Skin of body (tissue), 2 donors: ENCODE results near the gene ZBED1. TPM values are rescaled to one million over a fixed set of nuclear protein-coding genes. Genes with fewer than 3 reads are reported as not detected.
"Not testable (repeated sequence)": the region's sequence is repeated elsewhere in the genome, so short reads cannot be mapped to it uniquely, and the experiment has no call there.

ENCODE experiments used
- DNase-seq: peaks from one replicate; lab custom pipeline; 2025; lab: John Stamatoyannopoulos, UW
- total RNA-seq: library from RNA; depleted of rRNA; stranded (reverse); fragments of >200 nt; gene quantifications from one replicate; pipeline ENCODE4 v1.2.3, GENCODE V29; 2014

The ZBED1 gene
- total RNA-seq, 1 donor from 2014 or later = 25.1 TPM

DNA sequence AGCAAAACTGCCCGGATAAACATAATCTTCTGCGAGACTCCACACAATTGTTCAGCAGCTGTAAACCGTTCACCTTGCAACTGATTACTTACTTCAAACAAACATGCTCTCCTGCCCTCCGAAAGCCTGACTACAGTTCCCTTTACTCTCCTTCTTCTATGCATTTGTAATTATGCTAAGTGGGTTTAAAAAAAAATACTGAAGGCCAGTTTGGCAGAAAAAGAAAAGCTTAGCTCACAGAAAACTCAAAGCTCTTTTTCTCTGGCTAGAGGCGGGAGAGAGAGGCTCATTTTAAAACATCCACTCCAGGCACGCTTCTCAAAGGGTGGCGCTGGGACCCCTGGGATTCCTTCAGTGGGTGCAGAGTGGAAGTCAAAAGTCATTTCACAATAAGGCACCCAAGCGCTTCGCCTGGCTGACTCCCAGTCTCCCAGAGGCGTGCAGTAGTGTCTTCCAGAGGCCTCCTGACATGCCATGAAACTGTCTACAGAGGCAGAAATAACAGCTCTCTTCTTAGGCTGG is 1.9 kb downstream of the ZBED1 start:
- no peak for DNase-seq

- DNase-seq = no peak
These were observed 2.6 kb downstream of the ZBED1 start for GRCh38 chrX:2497961-2498780.

DNA sequence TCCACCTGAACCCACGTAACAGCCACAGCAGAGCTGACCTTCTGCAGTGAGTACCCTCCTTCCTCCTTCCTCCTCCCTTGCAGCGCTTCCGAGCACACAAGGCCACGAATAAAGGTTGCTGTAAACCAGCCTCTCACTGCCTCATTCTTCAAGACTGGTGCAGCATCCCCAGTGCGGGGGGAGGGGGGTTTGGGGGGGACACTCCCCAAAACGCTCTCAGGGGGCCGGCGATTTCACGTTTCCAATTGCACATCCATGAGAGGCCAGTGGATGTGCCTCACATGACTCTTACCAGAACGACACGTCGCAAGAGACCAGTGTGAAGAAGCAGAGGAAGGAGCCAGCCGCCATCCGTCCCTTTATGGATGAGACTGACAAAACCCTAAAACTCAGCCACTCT is 5.2 kb downstream of the ZBED1 start:
- no peak for DNase-seq

DNA sequence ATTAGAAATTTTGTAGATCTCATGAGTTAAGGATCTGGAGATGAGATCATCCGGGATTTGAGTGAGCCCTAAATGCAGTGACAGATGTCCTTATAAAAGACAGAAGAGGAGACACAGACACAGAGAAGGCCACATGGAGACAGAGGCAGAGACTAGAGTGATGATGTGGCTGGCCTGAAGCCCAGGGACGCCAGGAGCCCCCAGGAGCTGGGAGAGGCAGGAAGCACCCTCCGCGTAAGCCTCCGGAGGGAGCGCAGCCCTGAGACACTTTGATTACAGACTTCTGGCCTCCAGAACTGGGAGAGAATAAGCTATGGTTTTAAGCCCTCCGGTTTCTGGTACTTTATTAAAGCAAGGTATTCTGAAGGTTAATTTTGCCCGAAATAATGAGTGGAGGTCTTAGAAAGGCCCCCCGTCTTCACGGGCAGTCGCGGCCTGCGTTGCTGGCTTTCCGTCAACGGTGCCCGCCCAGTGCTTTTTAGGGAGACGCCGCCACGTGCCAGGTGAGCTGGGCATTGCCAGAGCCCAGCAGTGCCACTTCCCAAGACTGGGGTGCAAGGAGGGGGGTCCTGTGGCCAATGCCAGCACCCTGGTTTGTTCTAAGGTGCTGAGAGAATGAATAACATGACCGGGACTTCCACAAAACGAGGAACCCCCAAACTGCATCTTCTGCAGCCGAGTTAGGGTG is 8.1 kb downstream of the ZBED1 start:
- no peak for DNase-seq

GRCh38 chrX:2490634-2491033 is 10.1 kb downstream of the ZBED1 start:
- DNase-seq = no peak

DNA sequence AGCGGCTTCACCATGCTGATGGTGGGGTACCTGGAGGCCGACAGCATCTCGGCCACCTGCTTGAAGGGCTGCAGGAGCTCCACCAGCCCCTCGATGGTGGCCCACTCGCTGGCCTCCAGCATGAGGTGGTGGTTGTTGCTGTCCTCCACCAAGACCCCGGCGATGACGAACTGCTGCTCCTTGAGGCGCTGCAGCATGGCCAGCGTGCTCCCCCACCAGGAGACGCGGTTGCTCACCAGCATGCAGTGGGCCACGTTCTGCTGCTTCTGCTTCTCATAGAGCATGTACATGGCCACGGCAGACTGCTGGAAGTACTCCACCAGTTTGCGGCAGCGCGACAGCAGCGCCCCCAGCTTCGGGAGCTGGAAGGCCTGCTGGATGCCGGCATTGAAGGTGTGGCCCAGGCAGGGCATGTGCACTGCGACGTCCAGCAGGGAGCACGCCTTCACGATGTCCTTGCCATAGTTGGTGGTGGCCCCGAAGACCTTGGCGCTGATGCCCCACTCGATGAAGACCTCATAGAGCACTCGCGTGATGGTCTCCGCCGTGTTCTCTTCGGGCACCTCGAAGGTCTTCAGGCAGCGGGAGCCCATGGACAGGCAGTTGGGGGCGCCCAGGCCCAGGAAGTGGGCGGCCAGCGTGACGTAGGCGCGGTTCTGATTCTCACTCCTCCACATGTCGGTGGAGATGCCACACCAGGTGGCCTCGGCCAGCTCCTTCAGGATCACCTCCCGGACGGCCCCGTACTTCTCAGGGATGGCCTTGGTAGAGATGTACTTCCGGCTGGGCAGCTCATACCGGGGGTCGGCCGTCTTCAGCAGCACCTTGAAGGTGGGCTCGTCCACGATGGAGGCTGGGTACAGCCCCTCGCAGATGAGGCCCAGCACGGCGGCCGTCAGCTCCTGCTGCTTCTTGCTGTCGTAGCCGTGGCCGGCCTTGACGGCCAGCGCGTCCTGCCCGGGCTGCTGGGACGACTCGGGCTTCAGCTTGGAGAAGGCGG is 11.0 kb downstream of the ZBED1 start:
- no peak for DNase-seq

GRCh38 chrX:2488621-2489285 is 12.0 kb downstream of the ZBED1 start:
- no peak for DNase-seq

DNA sequence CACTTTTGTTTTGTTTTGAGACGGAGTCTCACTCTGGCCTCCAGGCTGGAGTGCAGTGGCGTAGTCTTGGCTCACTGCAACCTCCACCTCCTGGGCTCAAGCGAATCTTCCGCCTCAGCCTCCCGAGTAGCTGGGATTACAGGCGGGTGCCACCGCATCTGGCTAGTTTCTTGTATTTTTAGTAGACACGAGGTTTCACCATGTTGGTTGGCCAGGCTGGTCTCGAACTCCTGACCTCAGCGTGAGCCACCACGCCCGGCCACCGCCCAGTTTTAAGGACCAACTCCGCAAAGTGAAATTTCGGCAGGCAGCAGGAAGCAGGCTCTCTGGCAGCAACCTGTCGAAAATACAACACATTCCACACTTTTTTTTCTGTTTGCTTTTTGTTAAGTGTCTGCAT is 13.4 kb downstream of the ZBED1 start:
- DNase-seq = no peak

DNA sequence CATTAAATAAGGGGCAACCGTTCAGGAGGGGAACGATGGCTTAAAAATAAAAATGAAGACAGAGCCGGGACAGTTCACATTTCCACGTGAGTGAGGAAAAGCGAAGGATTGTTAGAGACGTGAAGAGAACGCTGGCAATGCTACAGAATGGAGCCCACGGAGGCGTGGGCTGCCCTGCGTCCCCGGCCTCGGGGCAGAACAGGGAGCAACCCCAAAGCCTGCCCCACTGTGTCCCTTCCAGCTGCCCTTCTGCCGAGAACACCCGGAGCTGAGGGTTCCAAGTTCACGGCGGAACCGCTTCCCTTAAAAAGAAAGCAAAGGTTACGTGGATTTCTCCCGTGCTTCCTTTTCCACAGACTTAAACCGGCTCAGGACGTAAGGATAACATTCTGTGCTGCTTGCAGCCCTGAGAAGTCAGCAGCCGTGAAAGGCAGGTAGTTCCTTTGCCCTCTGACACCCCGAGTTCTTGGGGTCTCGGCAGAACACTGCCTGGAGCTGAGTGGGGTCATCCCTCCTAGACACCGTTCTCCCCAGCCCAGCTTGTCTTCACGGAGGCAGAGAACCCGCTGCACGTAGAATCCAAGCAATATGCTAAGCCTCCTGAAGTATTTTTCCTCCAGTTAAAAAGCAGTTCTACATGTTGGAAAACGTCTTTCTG is 14.2 kb downstream of the ZBED1 start:
- DNase-seq = no peak

DNA sequence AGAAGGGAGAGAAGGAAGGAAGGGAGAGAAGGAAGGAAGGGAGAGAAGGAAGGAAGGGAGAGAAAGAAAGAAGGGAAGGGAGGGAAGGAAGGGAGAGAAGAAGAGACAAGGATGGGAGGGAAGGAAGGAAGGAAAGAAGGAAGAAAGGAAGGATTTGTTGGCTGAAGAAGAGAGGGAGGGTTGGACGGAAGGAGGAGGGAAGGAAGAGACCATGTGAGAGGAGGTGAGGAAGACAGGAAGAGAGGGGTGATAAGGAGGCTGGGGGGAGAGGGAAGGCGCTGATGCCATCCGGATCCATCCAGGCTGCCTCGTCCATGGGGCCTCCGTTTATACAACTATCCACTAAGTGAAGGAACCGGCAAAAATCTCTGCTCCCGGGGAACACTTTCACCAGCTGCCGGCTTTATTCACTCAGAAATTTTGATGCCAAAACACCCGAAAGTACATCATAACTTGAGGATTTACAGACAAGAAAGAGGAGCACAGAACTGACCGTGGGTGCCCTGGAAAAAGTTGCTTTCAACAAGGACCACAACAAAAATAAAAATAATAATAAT is 14.9 kb downstream of the ZBED1 start:
- no peak for DNase-seq

- no peak for DNase-seq
These were observed 15.8 kb downstream of the ZBED1 start for GRCh38 chrX:2484721-2485648.

DNA sequence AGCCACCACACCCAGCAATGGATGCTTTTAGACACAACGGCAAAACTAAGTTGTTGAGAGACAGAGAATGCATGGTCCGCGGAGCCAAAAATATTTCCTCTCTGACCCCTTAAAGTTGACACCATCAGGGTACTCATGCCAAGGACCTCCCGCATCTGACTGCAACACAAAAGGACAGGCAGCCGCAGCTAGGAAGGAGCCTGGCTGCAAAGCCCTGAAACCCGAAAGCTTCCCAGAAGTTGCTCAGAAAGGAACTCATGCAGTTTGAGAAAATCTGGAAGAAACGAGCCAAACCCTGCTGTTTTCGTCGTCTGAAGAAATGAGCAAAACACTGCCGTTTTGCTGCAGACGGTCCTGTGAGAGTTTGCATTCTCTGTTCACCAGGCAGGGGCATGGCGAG is 16.5 kb downstream of the ZBED1 start:
- no peak for DNase-seq

- DNase-seq = no peak
These were observed 17.2 kb downstream of the ZBED1 start for GRCh38 chrX:2483398-2484060.

DNA sequence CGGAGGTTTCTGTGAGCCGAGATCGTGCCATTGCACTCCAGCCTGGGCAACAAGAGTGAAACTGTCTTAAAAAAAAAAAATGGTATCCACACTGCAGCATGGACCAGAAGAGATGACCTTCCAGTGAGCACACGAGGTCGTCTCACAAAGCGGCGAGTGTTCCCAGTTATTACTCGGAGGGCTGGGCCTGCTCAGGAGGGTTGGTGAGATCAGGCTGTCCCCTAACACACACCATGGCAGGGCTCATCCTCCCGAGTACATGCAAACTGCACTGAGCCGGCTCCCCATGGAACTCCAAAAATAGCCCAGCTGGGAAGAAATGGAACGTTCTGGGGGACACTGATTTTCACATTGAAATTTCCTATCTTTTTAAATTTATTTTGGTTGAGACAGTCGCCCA is 19.2 kb downstream of the ZBED1 start:
- DNase-seq = not testable (repeated sequence)

- not testable (repeated sequence) for DNase-seq
These were observed 20.8 kb downstream of the ZBED1 start for GRCh38 chrX:2479982-2480381.

- no peak for DNase-seq
These were observed 21.4 kb downstream of the ZBED1 start for GRCh38 chrX:2479420-2479780.

DNA sequence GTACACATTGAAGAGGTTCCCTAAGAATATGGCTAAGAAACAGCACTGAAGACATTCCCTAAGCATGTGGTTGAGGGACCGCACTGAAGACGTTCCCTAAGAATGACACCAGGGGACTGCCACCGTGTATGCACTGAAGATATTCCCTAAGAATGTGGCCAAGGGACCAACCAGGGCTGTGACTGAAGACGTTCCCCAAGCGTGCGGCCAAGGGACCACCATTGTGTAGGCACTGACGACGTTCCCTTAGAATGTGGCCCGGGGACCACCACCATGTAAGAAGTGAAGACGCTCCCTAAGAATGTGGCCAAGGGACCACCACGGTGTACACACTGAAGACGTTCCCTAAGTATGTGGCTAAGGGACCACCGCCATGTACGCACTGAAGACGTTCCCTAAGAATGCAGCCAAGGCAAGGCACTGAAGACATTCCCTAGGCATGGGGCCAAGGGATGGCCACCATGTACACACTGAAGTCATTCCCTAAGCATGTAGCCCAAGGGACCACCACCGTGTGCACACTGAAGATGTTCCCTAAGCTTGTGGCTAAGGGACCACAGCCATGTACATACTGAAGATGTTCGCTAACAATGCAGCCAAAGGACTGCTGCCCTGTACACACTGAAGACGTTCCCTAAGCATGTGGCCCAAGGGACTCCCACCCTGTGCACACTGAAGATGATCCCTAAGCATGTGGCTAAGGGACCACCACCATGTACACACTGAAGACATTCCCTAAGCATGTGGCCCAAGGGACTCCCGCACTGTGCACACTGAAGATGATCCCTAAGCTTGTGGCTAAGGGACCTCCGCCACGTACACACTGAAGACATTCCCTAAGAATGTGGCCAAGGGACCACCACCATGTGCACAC is 22.0 kb downstream of the ZBED1 start:
- no peak for DNase-seq
